ELF-1 (cell line): ENCODE measurements around the gene DCP1A.
"Not testable (repeated sequence)": the region's sequence is repeated elsewhere in the genome, so short reads cannot be mapped to it uniquely, and the experiment has no call there.

ENCODE experiments used
- DNase-seq: peaks from one replicate; pipeline ENCODE4 v3.0.0-alpha.2; 2016; ENCODE audit warnings: low read depth, low spot score

Gene DCP1A

GRCh38 chr3:53347261-53348064 is at the start of gene DCP1A:
Gene DCP1A, minus strand, starts transcription at chr3:53347543. Its CDS starts 26 bp downstream, at chr3:53347517.
- DNase-seq: peak; percentile 99

GRCh38 chr3:53384465-53385423 is 37.4 kb upstream of the DCP1A start:
- DNase-seq: no peak

GRCh38 chr3:53382106-53382505 is 34.8 kb upstream of the DCP1A start:
- DNase-seq: no peak

GRCh38 chr3:53380306-53380705 is 33.0 kb upstream of the DCP1A start:
- DNase-seq: no peak

- DNase-seq: no peak
Observed at GRCh38 chr3:53379898-53380297, 32.6 kb upstream of the DCP1A start.

- DNase-seq: no peak
Observed at GRCh38 chr3:53377794-53378193, 30.5 kb upstream of the DCP1A start.

GRCh38 chr3:53376679-53377078 is 29.3 kb upstream of the DCP1A start:
- DNase-seq: no peak

- DNase-seq: peak; percentile 77
Observed at GRCh38 chr3:53375019-53375418, 27.7 kb upstream of the DCP1A start.

- DNase-seq: not testable (repeated sequence)
Observed at GRCh38 chr3:53370719-53371118, 23.4 kb upstream of the DCP1A start.

GRCh38 chr3:53361852-53362251 is 14.5 kb upstream of the DCP1A start:
- no peak for DNase-seq

GRCh38 chr3:53357458-53357857 is 10.1 kb upstream of the DCP1A start:
- no peak for DNase-seq

- no peak for DNase-seq
Observed at GRCh38 chr3:53354945-53355498, 7.7 kb upstream of the DCP1A start.

GRCh38 chr3:53353202-53353601 is 5.9 kb upstream of the DCP1A start:
- peak; percentile 3 for DNase-seq

- peak; percentile 76 for DNase-seq
Observed at GRCh38 chr3:53350652-53351051, 3.3 kb upstream of the DCP1A start.

- DNase-seq: not testable (repeated sequence)
Observed at GRCh38 chr3:53348118-53348517, 775 bp upstream of the DCP1A start.

GRCh38 chr3:53346922-53347260 is 452 bp downstream of the DCP1A start:
- DNase-seq: no peak

GRCh38 chr3:53346514-53346913 is 829 bp downstream of the DCP1A start:
- peak; percentile 47 for DNase-seq

GRCh38 chr3:53342353-53342752 is 5.0 kb downstream of the DCP1A start:
- no peak for DNase-seq

- no peak for DNase-seq
Observed at GRCh38 chr3:53337167-53337940, 10.0 kb downstream of the DCP1A start.

GRCh38 chr3:53334742-53335141 is 12.6 kb downstream of the DCP1A start:
- no peak for DNase-seq

GRCh38 chr3:53331871-53332270 is 15.5 kb downstream of the DCP1A start:
- DNase-seq: no peak

GRCh38 chr3:53329897-53330296 is 17.4 kb downstream of the DCP1A start:
- no peak for DNase-seq
